HEK293 (cell line): ENCODE data around the gene EIF4G3.

Source experiments
- CTCF ChIA-PET: fragments of 350-600 bp; formaldehyde crosslinking; extraction: SDS; loops from one replicate; lab custom pipeline; 2021; ENCODE audit warnings: antibody characterized with exemption; lab: Yijun Ruan, JAX
- POLR2A ChIA-PET: fragments of 300-600 bp; formaldehyde crosslinking; extraction: SDS; loops from one replicate; lab custom pipeline; 2020; ENCODE audit warnings: antibody characterized with exemption, inconsistent platforms; lab: Yijun Ruan, JAX
- H3K27ac ChIP-seq: fragments of 200-500 bp; sonication (Bioruptor generic); 2 replicates; pipeline ENCODE4 v1.5.1; 2014; ENCODE audit warnings: low read depth, low read length, control low read depth, inconsistent platforms; ENCODE audit errors: extremely low read depth
- H3K36me3 ChIP-seq, 2 experiments: fragments of 200-500 bp in 1 of 2; sonication (Bioruptor generic) in 1 of 2; 1 replicate in 1 of 2; 2 replicates in 1 of 2; pipeline ENCODE4 v1.5.1; 2014 to 2017; ENCODE audit warnings: inconsistent platforms in 2 of 2, low read length in 2 of 2; ENCODE audit not compliant: control insufficient read depth in 2 of 2, insufficient read depth in 1 of 2
- H3K4me1 ChIP-seq: fragments of 200-500 bp; sonication (Bioruptor generic); 2 replicates; pipeline ENCODE4 v1.5.1; 2014; ENCODE audit warnings: mild to moderate bottlenecking, low read length, inconsistent platforms; ENCODE audit not compliant: control insufficient read depth, insufficient read depth
- H3K4me3 ChIP-seq: 2 replicates; pipeline ENCODE4 v1.5.1; 2011; ENCODE audit warnings: low read depth, mild to moderate bottlenecking, control low read depth, low read length, moderate library complexity
- H3K9me3 ChIP-seq: fragments of 200-500 bp; sonication (Bioruptor generic); 2 replicates; pipeline ENCODE4 v1.5.1; 2014; ENCODE audit warnings: low read depth, low read length, inconsistent platforms; ENCODE audit not compliant: control insufficient read depth, insufficient read depth
- FEZF1 ChIP-seq: fragments of 450-650 bp; formaldehyde crosslinking; IDR thresholded peaks from 2 replicates; pipeline ENCODE4 v1.5.1; 2016; ENCODE audit warnings: missing biosample characterization, missing genetic modification characterization
- GLI2 ChIP-seq: fragments of 450-650 bp; formaldehyde crosslinking; IDR thresholded peaks from 2 replicates; pipeline ENCODE4; 2017; ENCODE audit warnings: missing biosample characterization, missing genetic modification characterization, low read depth, borderline replicate concordance
- GLIS1 ChIP-seq: fragments of 450-650 bp; formaldehyde crosslinking; IDR thresholded peaks from 2 replicates; pipeline ENCODE4 v1.5.1; 2016; ENCODE audit warnings: missing biosample characterization, missing genetic modification characterization
- GLIS2 ChIP-seq: fragments of 450-650 bp; formaldehyde crosslinking; IDR thresholded peaks from 2 replicates; pipeline ENCODE4 v1.5.1; 2016; ENCODE audit warnings: missing biosample characterization, missing genetic modification characterization
- HOXA7 ChIP-seq: sonication (generic); formaldehyde crosslinking; IDR thresholded peaks from 2 replicates; pipeline ENCODE4 v1.8.1; 2022; ENCODE audit warnings: missing genetic modification reagents, borderline replicate concordance
- KLF10 ChIP-seq: fragments of 450-650 bp; IDR thresholded peaks from 2 replicates; pipeline ENCODE4 v1.5.1; 2018; ENCODE audit warnings: missing biosample characterization, mild to moderate bottlenecking, missing genetic modification characterization
- KLF7 ChIP-seq: fragments of 450-650 bp; formaldehyde crosslinking; IDR thresholded peaks from 2 replicates; pipeline ENCODE4 v1.5.1; 2016; ENCODE audit warnings: missing biosample characterization, missing genetic modification characterization, borderline replicate concordance
- ZBTB20 ChIP-seq: fragments of 450-650 bp; formaldehyde crosslinking; IDR thresholded peaks from 2 replicates; pipeline ENCODE4 v1.5.1; 2016; ENCODE audit warnings: missing biosample characterization, missing genetic modification characterization
- ZBTB21 ChIP-seq: fragments of 450-650 bp; formaldehyde crosslinking; IDR thresholded peaks from 2 replicates; pipeline ENCODE4 v1.5.1; 2017; ENCODE audit warnings: missing biosample characterization, missing genetic modification characterization
- ZBTB48 ChIP-seq: fragments of 450-650 bp; formaldehyde crosslinking; IDR thresholded peaks from 2 replicates; pipeline ENCODE4 v1.5.1; 2016; ENCODE audit warnings: missing biosample characterization, missing genetic modification characterization
- ZBTB7A ChIP-seq: fragments of 450-650 bp; formaldehyde crosslinking; IDR thresholded peaks from 2 replicates; pipeline ENCODE4 v1.5.1; 2016; ENCODE audit warnings: low read depth, missing biosample characterization, missing genetic modification characterization
- ZNF146 ChIP-seq: fragments of 450-650 bp; formaldehyde crosslinking; IDR thresholded peaks from 2 replicates; pipeline ENCODE4 v1.5.1; 2016; ENCODE audit warnings: missing biosample characterization, missing genetic modification characterization
- ZNF155 ChIP-seq: fragments of 450-650 bp; formaldehyde crosslinking; IDR thresholded peaks from 2 replicates; pipeline ENCODE4 v1.5.1; 2016; ENCODE audit warnings: missing biosample characterization, missing genetic modification characterization
- ZNF248 ChIP-seq: fragments of 450-650 bp; formaldehyde crosslinking; IDR thresholded peaks from 2 replicates; pipeline ENCODE4 v1.5.1; 2017; ENCODE audit warnings: missing biosample characterization, missing genetic modification characterization
- ZNF302 ChIP-seq: fragments of 450-650 bp; formaldehyde crosslinking; IDR thresholded peaks from 2 replicates; pipeline ENCODE4 v1.5.1; 2016; ENCODE audit warnings: missing biosample characterization, missing genetic modification characterization, low read depth
- ZNF311 ChIP-seq: fragments of 450-650 bp; formaldehyde crosslinking; IDR thresholded peaks from 2 replicates; pipeline ENCODE4 v1.5.1; 2017; ENCODE audit warnings: missing biosample characterization, missing genetic modification characterization, borderline replicate concordance
- ZNF324 ChIP-seq: fragments of 450-650 bp; formaldehyde crosslinking; IDR thresholded peaks from 2 replicates; pipeline ENCODE4 v1.5.1; 2016; ENCODE audit warnings: missing biosample characterization, missing genetic modification characterization
- ZNF37A ChIP-seq: fragments of 450-650 bp; IDR thresholded peaks from 2 replicates; pipeline ENCODE4 v1.5.1; 2018; ENCODE audit warnings: missing biosample characterization, missing genetic modification characterization
- ZNF404 ChIP-seq: fragments of 450-650 bp; formaldehyde crosslinking; IDR thresholded peaks from 2 replicates; pipeline ENCODE4 v1.5.1; 2017; ENCODE audit warnings: missing biosample characterization, missing genetic modification characterization
- ZNF558 ChIP-seq: fragments of 450-650 bp; formaldehyde crosslinking; IDR thresholded peaks from 2 replicates; pipeline ENCODE4 v1.5.1; 2016; ENCODE audit warnings: missing biosample characterization, missing genetic modification characterization
- ZNF571 ChIP-seq: fragments of 450-650 bp; formaldehyde crosslinking; IDR thresholded peaks from 2 replicates; pipeline ENCODE4 v1.5.0; 2017; ENCODE audit warnings: missing biosample characterization, missing genetic modification characterization
- ZNF76 ChIP-seq: fragments of 450-650 bp; formaldehyde crosslinking; IDR thresholded peaks from 2 replicates; pipeline ENCODE4; 2016; ENCODE audit warnings: low read depth, missing biosample characterization, missing genetic modification characterization, borderline replicate concordance
- ZNF837 ChIP-seq: fragments of 450-650 bp; formaldehyde crosslinking; IDR thresholded peaks from 2 replicates; pipeline ENCODE4 v1.5.1; 2016; ENCODE audit warnings: missing biosample characterization, missing genetic modification characterization
- TF ChIP-seq, protein P1 (sequence below): fragments of 450-650 bp; formaldehyde crosslinking; IDR thresholded peaks from 2 replicates; pipeline ENCODE4; 2016; ENCODE audit warnings: missing biosample characterization, missing genetic modification characterization
- TF ChIP-seq, protein P2 (sequence below): fragments of 450-650 bp; formaldehyde crosslinking; IDR thresholded peaks from 2 replicates; pipeline ENCODE4 v1.5.1; 2016; ENCODE audit warnings: missing biosample characterization, missing genetic modification characterization
- TF ChIP-seq, protein P3 (sequence below): fragments of 450-650 bp; formaldehyde crosslinking; IDR thresholded peaks from 2 replicates; pipeline ENCODE4 v1.5.1; 2016; ENCODE audit warnings: missing biosample characterization, missing genetic modification characterization
- TF ChIP-seq, protein P4 (sequence below): fragments of 450-650 bp; formaldehyde crosslinking; IDR thresholded peaks from 2 replicates; pipeline ENCODE4 v1.5.1; 2016; ENCODE audit warnings: missing biosample characterization, missing genetic modification characterization

The EIF4G3 gene

DNA sequence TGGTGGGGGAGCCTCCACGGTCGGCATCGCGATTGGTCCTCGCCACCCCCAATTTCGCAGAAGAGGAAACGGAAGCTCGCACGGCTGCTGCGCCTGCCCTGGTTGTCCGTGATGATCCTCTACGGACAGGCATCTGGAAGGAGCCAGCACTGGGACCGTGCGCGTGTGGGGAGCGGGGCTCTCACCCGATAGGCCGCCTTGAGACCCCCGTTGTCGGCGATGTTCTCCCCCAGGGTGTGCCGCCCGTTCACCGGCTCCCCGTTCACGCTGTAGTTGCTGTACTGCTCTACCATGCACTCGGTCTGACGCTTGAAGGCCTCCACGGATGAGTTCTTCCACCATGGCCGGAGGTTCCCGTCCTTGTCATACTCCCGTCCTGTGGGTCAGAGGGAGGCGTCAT, 48.4 kb upstream of the EIF4G3 start:
- ChIA-PET CTCF (interaction anchor here (0.6 to 3.4 kb wide), 5 partner anchors 8 to 238 kb away, joined by 3 to 22 read pairs (median 6); no protein-coding TSS in a partner anchor), POLR2A (no interaction called here)
- H3K9me3 ChIP-seq = no peaks in the 10 kb centered on the region
- no peak overlapping the region for H3K4me3 ChIP-seq
- TF ChIP-seq ZNF311 = no peak
- TF ChIP-seq, protein P1, sequence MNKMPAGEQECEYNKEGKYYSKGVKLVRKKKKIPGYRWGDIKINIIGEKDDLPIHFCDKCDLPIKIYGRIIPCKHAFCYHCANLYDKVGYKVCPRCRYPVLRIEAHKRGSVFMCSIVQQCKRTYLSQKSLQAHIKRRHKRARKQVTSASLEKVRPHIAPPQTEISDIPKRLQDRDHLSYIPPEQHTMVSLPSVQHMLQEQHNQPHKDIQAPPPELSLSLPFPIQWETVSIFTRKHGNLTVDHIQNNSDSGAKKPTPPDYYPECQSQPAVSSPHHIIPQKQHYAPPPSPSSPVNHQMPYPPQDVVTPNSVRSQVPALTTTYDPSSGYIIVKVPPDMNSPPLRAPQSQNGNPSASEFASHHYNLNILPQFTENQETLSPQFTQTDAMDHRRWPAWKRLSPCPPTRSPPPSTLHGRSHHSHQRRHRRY (tag by site-specific recombination) = no peak
- no peak for TF ChIP-seq ZNF837
- no peak for TF ChIP-seq KLF10 (tag by site-specific recombination)
- no peak for TF ChIP-seq ZBTB7A
- no peak for TF ChIP-seq ZNF146
- TF ChIP-seq ZNF404 (tag by site-specific recombination) = no peak
- TF ChIP-seq, protein P2, sequence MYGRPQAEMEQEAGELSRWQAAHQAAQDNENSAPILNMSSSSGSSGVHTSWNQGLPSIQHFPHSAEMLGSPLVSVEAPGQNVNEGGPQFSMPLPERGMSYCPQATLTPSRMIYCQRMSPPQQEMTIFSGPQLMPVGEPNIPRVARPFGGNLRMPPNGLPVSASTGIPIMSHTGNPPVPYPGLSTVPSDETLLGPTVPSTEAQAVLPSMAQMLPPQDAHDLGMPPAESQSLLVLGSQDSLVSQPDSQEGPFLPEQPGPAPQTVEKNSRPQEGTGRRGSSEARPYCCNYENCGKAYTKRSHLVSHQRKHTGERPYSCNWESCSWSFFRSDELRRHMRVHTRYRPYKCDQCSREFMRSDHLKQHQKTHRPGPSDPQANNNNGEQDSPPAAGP (tag by site-specific recombination) = no peak
- TF ChIP-seq ZBTB21 (tag by site-specific recombination) = no peak
- no peak for TF ChIP-seq ZBTB48 (tag by site-specific recombination)
- TF ChIP-seq ZNF37A (tag by site-specific recombination) = no peak
- no peak for TF ChIP-seq HOXA7
- no peak for TF ChIP-seq ZNF571 (tag by site-specific recombination)
- TF ChIP-seq ZNF76 (tag by site-specific recombination) = no peak
- TF ChIP-seq, protein P3, sequence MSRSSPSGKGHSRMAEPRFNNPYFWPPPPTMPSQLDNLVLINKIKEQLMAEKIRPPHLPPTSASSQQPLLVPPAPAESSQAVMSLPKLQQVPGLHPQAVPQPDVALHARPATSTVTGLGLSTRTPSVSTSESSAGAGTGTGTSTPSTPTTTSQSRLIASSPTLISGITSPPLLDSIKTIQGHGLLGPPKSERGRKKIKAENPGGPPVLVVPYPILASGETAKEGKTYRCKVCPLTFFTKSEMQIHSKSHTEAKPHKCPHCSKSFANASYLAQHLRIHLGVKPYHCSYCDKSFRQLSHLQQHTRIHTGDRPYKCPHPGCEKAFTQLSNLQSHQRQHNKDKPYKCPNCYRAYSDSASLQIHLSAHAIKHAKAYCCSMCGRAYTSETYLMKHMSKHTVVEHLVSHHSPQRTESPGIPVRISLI (tag by site-specific recombination) = no peak
- H3K27ac ChIP-seq = no peak overlapping the region
- H3K36me3 ChIP-seq = peaks cover 0 to 67% of the 10 kb centered on the region in 2 experiments; a peak in 2 of 3 replicates
- H3K4me1 ChIP-seq = no peaks in the 10 kb centered on the region

DNA sequence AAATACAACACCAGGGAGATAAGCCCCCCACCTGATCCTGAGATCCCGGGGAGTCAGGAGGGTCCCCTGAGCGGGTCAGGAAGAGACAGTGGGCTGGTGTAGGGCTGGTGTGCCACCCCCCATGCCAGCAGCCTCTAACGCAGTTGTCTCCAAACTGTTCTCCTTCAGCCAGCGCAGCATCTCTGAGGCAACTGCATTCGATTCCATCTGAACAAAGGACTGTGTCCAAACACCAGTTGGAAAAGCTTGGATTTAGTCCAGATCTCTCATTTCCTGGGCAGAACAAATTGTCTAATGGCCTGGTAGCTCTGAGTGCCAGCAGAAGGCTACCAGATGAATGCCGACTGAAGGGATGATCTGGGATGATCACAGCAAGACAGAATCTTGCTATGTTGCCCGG, 44.1 kb upstream of the EIF4G3 start:
- H3K4me1 ChIP-seq = no peaks in the 10 kb centered on the region
- H3K27ac ChIP-seq = no peak overlapping the region
- no peaks in the 10 kb centered on the region for H3K9me3 ChIP-seq
- POLR2A ChIA-PET = no interaction called here
- CTCF ChIA-PET = interaction anchor here (0.6 to 1.4 kb wide), 7 partner anchors 9 to 148 kb away, joined by 3 to 6 read pairs (median 3); no protein-coding TSS in a partner anchor
- TF ChIP-seq ZNF155 (tag by site-specific recombination) (no peak), FEZF1 (no peak), GLI2 (tag by site-specific recombination) (no peak), ZNF302 (tag by site-specific recombination) (no peak), ZBTB20 (tag by site-specific recombination) (no peak), ZNF558 (no peak)
- no peak overlapping the region for H3K4me3 ChIP-seq
- H3K36me3 ChIP-seq = peaks cover 0 to 61% of the 10 kb centered on the region in 2 experiments; a peak in 2 of 3 replicates

DNA sequence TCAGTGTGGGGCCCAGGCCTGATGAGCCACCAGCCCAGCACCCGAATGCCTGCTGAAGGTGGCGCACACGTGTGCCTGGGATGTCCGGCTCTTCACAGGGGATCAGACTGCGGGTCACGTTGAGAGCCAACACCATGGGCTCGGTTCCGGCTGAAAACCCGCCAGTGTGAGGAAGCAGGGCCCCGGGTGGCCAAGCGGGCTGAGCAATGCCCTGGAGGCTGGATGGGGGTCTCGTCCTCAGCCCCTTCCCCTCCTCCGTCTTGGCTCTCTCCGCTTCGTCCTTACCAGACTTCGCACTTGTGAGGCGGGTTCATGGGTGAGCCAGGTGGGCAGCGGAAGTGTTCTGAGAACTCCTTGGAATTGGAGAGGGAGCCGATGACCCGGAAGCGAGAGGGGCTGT, 43.0 kb upstream of the EIF4G3 start:
- ChIA-PET POLR2A (no interaction called here), CTCF (interaction anchor here (0.6 to 4.8 kb wide), 6 partner anchors 17 to 1494 kb away, joined by 3 to 56 read pairs (median 4); no protein-coding TSS in a partner anchor)
- Histone ChIP-seq H3K4me3 (no peak overlapping the region), H3K36me3 (peaks cover 0 to 49% of the 10 kb centered on the region in 2 experiments; a peak in 2 of 3 replicates), H3K4me1 (no peaks in the 10 kb centered on the region), H3K27ac (no peak overlapping the region), H3K9me3 (no peaks in the 10 kb centered on the region)
- TF ChIP-seq, protein P4, sequence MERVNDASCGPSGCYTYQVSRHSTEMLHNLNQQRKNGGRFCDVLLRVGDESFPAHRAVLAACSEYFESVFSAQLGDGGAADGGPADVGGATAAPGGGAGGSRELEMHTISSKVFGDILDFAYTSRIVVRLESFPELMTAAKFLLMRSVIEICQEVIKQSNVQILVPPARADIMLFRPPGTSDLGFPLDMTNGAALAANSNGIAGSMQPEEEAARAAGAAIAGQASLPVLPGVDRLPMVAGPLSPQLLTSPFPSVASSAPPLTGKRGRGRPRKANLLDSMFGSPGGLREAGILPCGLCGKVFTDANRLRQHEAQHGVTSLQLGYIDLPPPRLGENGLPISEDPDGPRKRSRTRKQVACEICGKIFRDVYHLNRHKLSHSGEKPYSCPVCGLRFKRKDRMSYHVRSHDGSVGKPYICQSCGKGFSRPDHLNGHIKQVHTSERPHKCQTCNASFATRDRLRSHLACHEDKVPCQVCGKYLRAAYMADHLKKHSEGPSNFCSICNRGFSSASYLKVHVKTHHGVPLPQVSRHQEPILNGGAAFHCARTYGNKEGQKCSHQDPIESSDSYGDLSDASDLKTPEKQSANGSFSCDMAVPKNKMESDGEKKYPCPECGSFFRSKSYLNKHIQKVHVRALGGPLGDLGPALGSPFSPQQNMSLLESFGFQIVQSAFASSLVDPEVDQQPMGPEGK = no peak
- TF ChIP-seq GLIS1 (no peak), GLIS2 (tag by site-specific recombination) (no peak), KLF7 (no peak), ZNF248 (no peak), ZNF324 (no peak)
